ENCODE results near the gene RSRP1.

DNA sequence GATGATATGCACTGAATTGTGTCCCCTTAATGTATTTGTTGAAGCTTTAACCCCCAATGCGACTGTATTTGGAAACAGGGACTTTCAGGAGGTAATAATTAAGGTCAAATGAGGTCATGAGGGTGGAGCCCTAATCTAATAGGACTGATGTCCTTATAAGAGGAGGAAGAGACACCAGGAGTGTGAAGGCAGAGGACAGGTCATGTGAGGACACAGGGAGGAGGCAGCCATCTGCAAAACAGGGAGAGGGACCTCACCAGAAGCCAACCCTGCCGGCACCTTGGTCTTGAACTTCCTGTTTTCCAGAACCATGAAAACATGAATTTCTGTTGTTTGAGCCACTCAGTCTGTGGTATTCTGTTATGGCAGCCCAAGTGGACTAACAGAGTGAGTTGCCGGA is 30.2 kb downstream of the RSRP1 start:
- TF ChIP-seq, protein P1, sequence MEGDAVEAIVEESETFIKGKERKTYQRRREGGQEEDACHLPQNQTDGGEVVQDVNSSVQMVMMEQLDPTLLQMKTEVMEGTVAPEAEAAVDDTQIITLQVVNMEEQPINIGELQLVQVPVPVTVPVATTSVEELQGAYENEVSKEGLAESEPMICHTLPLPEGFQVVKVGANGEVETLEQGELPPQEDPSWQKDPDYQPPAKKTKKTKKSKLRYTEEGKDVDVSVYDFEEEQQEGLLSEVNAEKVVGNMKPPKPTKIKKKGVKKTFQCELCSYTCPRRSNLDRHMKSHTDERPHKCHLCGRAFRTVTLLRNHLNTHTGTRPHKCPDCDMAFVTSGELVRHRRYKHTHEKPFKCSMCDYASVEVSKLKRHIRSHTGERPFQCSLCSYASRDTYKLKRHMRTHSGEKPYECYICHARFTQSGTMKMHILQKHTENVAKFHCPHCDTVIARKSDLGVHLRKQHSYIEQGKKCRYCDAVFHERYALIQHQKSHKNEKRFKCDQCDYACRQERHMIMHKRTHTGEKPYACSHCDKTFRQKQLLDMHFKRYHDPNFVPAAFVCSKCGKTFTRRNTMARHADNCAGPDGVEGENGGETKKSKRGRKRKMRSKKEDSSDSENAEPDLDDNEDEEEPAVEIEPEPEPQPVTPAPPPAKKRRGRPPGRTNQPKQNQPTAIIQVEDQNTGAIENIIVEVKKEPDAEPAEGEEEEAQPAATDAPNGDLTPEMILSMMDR (IDR thresholded peaks at IDR 0.05; ENCODE audit: insufficient read depth, low read length, poor library complexity, severe bottlenecking), result no peak
- TF ChIP-seq EZH2phosphoT487 (conservative IDR thresholded peaks at IDR 0.05; ENCODE audit: low read length), result no peak
